ENCODE data around the gene ZNF664. TPM values are rescaled to one million over a fixed set of nuclear protein-coding genes. Genes with fewer than 3 reads are reported as not detected.
A peak's percentile ranks its signal among the peaks of the same experiment; 100 is the strongest.

The ZNF664 gene
- total and polyA plus RNA-seq, 9 of the 15 experiments (the other 6 are each of a cell fraction or from before 2014, with no cell fraction given): 3.3 to 101 (median 63.6) TPM

DNA sequence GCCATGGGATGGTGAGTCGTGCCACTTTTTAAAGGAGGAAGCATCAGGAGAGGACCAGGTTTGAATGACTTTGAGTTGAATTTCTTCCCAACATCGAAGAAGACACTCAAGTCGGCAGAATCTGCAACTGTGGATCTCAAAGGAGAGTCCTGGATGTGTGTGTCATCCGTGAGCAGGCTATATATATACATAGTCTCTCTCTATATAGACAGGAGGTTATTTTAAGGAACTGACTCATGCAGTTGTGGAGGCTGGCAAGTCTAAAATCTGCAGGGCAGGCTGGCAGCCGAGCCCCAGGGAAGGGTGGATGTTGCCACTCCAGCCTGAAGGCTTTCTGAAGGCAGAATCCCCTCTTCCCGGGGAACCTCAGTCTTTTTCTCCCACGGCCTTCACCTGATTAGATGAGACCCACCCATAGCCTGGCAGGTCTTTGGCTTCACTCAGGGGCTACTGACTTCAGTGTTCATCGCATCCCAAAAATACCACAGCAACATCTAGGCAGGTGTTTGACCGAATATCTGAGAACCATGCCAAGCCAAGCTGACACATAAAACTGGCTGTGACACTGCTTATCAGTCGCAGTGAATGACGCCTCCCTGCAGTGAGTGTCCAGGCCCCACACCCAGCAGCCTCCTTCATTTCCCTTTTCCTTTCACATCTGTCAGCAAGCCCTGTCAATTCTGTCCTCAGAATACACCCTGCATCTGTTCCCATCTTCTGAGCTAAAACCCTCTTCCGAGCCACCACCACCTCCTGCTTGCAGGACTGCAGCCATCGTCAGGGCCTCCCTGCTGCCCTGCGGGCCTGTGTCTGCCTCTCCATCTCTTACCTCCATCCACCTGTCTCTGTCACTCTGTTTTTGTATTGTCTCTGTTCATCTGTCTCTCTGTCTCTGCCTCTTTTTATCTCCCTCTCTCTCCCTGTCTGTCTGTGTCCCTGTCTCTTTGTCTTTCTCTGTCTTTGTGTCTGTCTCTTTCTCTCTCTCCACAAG lies 54.0 kb downstream of the ZNF664 start (continued):
- TF ChIP-seq, protein P1, sequence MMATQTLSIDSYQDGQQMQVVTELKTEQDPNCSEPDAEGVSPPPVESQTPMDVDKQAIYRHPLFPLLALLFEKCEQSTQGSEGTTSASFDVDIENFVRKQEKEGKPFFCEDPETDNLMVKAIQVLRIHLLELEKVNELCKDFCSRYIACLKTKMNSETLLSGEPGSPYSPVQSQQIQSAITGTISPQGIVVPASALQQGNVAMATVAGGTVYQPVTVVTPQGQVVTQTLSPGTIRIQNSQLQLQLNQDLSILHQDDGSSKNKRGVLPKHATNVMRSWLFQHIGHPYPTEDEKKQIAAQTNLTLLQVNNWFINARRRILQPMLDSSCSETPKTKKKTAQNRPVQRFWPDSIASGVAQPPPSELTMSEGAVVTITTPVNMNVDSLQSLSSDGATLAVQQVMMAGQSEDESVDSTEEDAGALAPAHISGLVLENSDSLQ (IDR thresholded peaks at IDR 0.05): peak; percentile 78
- TF ChIP-seq ZNF311 (CRISPR knock-in tag; IDR thresholded peaks at IDR 0.05): no peak
- no peak for TF ChIP-seq POLR2B (IDR thresholded peaks at IDR 0.05; ENCODE audit: low read depth, partially characterized antibody)
- no peak for TF ChIP-seq ZC3H4 (CRISPR knock-in tag; IDR thresholded peaks at IDR 0.05; ENCODE audit: borderline replicate concordance)
- TF ChIP-seq, protein P2, sequence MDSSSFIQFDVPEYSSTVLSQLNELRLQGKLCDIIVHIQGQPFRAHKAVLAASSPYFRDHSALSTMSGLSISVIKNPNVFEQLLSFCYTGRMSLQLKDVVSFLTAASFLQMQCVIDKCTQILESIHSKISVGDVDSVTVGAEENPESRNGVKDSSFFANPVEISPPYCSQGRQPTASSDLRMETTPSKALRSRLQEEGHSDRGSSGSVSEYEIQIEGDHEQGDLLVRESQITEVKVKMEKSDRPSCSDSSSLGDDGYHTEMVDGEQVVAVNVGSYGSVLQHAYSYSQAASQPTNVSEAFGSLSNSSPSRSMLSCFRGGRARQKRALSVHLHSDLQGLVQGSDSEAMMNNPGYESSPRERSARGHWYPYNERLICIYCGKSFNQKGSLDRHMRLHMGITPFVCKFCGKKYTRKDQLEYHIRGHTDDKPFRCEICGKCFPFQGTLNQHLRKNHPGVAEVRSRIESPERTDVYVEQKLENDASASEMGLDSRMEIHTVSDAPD (CRISPR knock-in tag; IDR thresholded peaks at IDR 0.05): no peak
- no peak for TF ChIP-seq HEY1 (CRISPR knock-in tag; IDR thresholded peaks at IDR 0.05; ENCODE audit: borderline replicate concordance)
- TF ChIP-seq SRF (CRISPR knock-in tag; IDR thresholded peaks at IDR 0.05): peak in 1 of 2 experiments; percentile 62; a peak in 1 of 4 replicates
- TF ChIP-seq, protein P3, sequence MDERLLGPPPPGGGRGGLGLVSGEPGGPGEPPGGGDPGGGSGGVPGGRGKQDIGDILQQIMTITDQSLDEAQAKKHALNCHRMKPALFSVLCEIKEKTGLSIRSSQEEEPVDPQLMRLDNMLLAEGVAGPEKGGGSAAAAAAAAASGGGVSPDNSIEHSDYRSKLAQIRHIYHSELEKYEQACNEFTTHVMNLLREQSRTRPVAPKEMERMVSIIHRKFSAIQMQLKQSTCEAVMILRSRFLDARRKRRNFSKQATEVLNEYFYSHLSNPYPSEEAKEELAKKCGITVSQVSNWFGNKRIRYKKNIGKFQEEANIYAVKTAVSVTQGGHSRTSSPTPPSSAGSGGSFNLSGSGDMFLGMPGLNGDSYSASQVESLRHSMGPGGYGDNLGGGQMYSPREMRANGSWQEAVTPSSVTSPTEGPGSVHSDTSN (CRISPR knock-in tag; IDR thresholded peaks at IDR 0.05; ENCODE audit: low read depth): no peak
- TF ChIP-seq, protein P3 (tag; conservative IDR thresholded peaks at IDR 0.05; ENCODE audit: low read depth): peak; percentile 62; the same call in 1 of the 2 replicates
- no peak for TF ChIP-seq PREB (CRISPR knock-in tag; IDR thresholded peaks at IDR 0.05)
- TF ChIP-seq HNRNPL (IDR thresholded peaks at IDR 0.05; ENCODE audit: low read depth, low read length): no peak
- no peak for TF ChIP-seq HDGF (IDR thresholded peaks at IDR 0.05)
- TF ChIP-seq POU5F1 (IDR thresholded peaks at IDR 0.05; ENCODE audit: borderline replicate concordance, low read depth, low read length, partially characterized antibody): no peak
- no peak for TF ChIP-seq GATAD2A (IDR thresholded peaks at IDR 0.05)
- TF ChIP-seq CHCHD3 (CRISPR knock-in tag; IDR thresholded peaks at IDR 0.05): no peak
- no peak for TF ChIP-seq ZNF217 (CRISPR knock-in tag; IDR thresholded peaks at IDR 0.05)
- TF ChIP-seq, protein P4, sequence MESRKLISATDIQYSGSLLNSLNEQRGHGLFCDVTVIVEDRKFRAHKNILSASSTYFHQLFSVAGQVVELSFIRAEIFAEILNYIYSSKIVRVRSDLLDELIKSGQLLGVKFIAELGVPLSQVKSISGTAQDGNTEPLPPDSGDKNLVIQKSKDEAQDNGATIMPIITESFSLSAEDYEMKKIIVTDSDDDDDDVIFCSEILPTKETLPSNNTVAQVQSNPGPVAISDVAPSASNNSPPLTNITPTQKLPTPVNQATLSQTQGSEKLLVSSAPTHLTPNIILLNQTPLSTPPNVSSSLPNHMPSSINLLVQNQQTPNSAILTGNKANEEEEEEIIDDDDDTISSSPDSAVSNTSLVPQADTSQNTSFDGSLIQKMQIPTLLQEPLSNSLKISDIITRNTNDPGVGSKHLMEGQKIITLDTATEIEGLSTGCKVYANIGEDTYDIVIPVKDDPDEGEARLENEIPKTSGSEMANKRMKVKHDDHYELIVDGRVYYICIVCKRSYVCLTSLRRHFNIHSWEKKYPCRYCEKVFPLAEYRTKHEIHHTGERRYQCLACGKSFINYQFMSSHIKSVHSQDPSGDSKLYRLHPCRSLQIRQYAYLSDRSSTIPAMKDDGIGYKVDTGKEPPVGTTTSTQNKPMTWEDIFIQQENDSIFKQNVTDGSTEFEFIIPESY (CRISPR knock-in tag; IDR thresholded peaks at IDR 0.05): no peak
